HG03354 (cell line): ENCODE measurements around the gene ARHGEF3.
A peak's percentile ranks its signal among the peaks of the same experiment; 100 is the strongest.

ENCODE experiments used
- ATAC-seq: cut with Tn5 transposase; IDR thresholded peaks from one replicate; pipeline ENCODE4 v1.9.1; 2021; ENCODE audit warnings: mild to moderate bottlenecking; ENCODE audit not compliant: unreplicated experiment, poor library complexity, severe bottlenecking

The ARHGEF3 gene

GRCh38 chr3:56823984-56824703, 22.4 kb upstream of the ARHGEF3 start:
- ATAC-seq = no peak

- no peak for ATAC-seq
These were observed 21.7 kb upstream of the ARHGEF3 start for GRCh38 chr3:56823421-56823926.

DNA sequence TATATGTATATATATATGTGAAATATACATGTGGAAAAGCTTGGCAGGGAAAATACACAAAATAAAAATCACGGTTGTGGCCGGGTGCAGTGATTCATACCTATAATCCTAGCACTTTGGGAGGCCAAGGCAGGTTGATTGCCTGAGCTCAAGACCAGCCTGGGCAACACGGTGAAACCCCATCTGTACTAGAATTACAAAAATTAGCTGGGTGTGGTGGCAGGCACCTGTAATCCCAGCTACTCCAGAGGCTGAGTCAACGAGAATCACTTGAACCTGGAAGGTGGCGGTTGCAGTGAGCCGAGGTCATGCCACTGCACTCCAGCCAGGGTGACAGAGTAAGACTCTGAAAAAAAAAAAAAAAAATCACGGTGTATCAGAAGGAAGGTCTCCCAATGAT, 20.8 kb upstream of the ARHGEF3 start:
- no peak for ATAC-seq

DNA sequence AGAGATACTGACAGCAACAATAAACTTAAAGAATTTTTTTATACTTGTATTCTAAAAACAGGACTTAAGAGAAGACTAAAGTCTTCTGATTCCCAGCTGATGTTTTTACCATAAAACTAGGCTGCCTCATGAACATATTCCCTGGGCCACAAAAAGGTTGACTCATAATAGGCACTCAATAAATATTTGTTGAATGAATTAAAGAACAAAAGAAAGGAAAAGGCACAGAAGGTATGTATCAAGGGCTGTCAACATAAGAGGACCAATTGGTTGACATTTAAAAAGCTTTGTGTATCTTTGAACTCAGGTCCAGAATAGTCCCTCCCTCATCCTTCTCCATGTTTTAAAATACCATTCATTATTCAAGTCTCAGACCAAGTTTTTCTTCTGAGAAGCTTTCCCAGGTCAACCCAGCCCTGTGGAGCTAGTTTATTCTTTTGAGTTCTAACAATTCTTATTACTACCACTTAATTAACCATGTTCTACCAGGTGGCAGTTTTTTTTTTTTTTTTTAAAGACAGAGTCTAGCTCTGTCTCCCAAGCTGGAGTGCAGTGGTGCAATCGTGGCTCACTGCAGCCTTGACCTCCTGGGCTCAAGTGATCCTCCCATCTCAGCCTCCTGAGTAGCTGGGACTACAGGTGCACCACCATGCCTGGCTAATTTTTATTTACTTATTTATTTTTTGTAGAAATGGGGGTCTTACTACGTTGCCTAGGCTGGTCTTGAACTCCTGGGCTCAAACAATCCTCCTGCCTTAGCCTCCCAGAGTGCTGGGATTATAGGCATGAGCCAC, 17.5 kb upstream of the ARHGEF3 start:
- ATAC-seq = no peak

GRCh38 chr3:56818156-56818985, 16.6 kb upstream of the ARHGEF3 start:
- no peak for ATAC-seq

GRCh38 chr3:56817646-56818045, 15.9 kb upstream of the ARHGEF3 start:
- no peak for ATAC-seq

DNA sequence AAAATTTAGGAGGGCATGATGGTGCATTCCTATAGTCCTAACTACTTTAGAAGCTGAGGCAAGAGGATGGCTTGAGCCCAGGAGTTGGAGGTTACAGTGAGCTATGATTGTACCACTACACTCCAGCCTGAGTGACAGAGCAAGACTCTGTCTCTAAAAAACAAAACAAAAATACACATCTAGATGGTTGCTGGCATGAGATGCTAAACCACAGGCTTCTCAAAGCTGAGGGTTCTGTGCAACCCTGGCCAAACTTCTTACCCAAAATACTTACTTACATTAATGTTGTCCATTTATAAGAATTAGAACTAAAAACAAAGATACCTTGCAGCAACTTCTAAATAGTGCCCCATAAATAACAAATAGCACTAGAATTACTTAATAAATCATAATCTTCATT, 14.3 kb upstream of the ARHGEF3 start:
- ATAC-seq = no peak

- ATAC-seq = no peak
These were observed 13.8 kb upstream of the ARHGEF3 start for GRCh38 chr3:56815589-56815988.

DNA sequence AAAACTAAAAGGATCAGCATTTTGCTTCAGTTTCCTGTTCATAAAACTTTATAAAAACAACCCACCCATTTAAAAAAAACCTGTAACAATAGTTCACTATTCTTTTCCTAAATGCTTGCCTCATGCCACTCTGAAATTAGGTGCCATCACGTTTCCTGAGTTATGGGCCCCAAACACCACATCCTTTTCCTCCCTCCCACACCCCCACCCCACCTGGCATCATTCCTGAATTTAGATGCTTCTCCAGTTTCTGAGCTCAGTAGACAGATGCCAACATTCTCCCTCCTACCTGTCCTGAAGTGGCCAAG, 11.9 kb upstream of the ARHGEF3 start:
- no peak for ATAC-seq

- no peak for ATAC-seq
These were observed 11.3 kb upstream of the ARHGEF3 start for GRCh38 chr3:56812754-56813652.

GRCh38 chr3:56811546-56812202, 9.9 kb upstream of the ARHGEF3 start:
- ATAC-seq = no peak

DNA sequence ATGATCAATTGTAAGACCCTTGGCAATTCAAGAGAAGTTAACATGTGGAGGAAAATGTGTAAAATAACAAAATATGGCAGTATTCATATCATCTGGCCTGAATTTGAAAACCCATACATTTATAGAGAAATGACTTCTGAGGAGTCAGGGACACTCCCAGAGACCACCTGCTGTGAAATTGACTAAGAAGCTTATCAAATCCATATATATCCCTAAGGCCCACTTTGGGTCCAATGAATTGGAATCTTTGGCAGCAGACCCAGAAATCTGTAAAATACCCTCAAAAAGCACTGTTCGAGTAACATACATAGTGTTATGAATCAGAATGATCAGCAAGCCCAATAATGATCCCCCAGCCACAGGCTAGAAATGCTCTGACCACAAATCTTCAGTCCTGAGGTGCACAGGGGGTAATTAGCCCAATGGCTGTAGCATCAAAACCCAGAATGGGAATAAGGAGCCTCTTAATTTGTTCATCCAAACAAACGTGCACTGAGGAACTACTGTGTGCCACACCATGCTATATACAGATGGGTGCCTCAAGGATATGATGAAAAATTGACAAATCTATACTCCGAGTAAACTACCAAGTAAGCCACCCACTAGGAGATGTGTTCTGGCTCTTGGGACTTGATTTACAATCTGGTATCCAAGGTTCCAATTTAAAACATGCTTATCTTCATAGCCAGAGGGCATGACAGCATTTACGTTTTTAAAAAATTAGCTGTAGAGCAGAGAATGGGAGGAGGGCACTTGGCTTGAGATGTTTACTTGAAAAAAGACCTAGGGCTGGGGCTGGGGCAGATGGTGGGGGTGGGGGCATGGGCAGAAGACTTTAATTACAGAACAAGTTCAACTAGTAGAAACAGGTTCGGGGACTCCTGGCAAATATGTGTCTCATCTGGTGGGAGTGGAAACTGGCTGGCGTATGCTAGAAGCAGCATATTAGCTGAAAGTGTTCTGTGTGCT, 9.1 kb upstream of the ARHGEF3 start:
- ATAC-seq = no peak

DNA sequence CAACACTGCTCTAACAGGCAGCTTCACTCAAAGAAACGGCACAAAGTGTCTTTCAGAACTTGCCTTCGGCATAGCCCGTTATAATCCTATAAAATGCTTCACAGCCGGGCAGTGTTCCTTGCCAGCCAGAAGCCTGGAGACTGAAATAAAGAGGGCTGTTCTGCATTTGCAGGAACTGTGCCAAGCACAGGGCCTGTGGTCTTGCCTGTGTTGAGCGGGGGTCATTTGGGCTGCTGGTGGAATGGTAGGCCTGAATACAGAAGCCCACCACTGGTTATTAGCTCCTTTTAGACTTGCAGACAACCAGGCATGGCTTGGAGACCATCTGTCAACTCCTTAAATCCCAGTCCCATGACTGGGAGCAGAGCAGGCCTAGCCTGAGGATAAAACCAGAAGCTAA, 4.7 kb upstream of the ARHGEF3 start:
- ATAC-seq = no peak

DNA sequence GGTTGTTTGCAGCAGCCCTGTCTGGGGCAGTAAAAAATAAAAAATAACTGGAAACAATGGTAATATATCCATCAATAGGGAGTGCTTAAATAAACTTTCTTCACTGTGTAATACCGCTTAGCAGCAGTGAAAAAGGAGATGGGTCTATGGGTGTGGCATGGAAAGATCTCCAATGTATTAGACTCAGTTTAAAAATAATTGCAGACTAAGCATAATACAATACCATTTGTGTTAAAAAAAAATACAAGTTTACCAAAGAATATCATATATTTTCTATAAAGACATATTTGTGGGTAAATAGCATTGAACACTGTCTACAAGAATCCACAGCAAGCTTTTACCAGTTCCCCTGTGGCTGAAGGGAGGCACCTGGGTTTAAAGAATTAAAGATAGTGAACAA, 1.0 kb upstream of the ARHGEF3 start:
- no peak for ATAC-seq

- no peak for ATAC-seq
These were observed 613 bp upstream of the ARHGEF3 start for GRCh38 chr3:56802378-56802745.

DNA sequence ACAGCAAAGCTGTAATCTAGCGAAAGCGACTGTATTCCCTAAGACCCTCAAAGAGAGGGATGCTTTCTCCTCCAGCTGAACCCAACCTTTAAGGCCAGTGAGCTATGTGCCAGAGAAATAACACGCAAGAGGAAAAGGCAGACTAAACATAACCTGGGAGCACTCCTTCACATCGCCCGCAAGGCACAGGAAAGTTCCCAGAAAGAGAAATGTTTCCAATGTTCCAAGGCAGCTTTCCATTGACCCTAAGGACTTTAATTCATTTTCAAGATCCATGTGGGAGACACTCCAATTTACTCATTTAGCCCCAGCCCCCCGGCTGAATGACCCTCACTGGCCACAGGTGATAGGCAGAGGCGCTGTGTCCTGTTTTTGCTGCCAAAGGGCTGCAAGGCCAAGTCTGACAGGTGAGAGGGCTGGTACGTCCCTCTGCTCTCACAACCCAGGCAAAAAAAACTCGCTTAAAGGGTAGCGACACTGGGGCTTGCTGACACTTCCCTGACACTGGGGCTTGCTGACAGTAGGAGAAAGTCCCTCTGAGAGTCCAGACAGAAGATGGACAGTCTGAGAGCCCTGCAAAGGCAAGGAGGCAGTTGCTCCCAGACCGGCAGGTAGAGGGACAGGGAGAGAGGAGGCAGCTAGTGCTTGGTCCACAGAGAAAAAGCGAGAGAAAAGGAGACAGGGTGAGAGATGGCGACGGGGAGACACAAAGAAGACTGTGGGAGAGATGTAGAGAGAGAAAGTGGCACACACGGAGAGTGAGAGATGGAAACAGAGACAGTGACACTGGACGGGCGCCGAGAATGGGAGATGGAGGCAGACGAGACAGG, 702 bp downstream of the ARHGEF3 start:
- peak; percentile 22 for ATAC-seq

DNA sequence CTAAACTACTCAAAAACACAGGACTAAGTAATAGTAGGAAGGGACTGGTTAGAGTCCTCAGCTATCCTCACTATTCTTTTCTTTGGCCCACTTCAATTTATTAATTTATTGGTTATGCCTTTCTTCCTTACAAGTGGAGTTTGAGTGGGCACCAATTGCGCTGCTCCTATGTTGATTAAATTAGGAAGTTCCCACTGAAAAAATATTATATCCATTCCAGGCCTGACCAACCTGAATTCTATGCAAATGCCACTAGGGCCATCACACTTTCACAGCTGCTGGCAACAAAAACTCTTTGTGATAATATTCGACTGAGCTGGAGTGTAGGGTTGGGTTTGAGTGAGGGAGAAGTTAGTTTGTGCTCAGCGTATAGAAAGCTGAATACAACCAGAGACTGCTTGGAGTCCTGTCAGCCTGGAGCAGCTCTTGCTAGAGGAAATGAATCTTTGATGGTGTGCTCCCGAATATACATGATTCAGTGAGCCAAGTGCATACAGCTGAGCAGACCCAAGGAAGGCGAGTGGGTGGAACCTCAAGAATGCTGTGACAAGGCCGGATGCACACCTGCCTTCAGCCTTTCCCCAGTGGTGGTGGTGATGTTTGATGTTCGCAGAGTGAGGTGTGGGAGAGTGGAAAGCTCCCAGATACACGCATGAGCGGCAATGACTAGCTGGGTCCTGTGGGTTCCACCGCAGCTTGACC, 1.5 kb downstream of the ARHGEF3 start:
- no peak for ATAC-seq
